ENCODE results near the gene ELOVL6.

GRCh38 chr4:110149089-110149488 lies 49.3 kb downstream of the ELOVL6 start:
- TF ChIP-seq CTCF (conservative IDR thresholded peaks at IDR 0.05) (no peak), EZH2 (IDR thresholded peaks at IDR 0.05; ENCODE audit: low read depth) (no peak)
